IPS-11a (cell line): ENCODE results near the gene PLEKHA7.
"Not testable (repeated sequence)": the region's sequence is repeated elsewhere in the genome, so short reads cannot be mapped to it uniquely, and the experiment has no call there.

Source experiments
- H3K4me3 ChIP-seq: one replicate; pipeline ENCODE4 v1.5.1; 2013; ENCODE audit warnings: low read depth, low read length, control low read depth

PLEKHA7 gene

GRCh38 chr11:16918543-16919182 is 95.6 kb downstream of the PLEKHA7 start:
- not testable (repeated sequence) for H3K4me3 ChIP-seq

DNA sequence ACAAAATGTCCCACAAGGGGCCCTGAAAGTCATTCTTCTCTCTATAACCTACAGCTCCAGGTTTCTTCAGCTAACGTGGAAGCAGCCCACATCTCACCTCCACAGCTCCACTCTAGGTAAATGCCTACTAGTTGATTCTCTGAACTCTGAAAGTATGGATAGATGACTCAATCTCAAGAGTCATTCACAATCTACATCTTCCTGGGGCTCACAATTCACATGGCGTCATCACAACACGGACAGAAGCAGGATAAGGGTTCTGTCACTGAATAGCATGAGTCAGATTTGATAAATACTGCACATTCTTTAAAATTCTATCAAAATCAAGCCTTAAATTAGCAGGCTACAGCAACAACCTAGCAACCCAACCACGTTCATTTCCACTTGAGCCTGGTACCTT is 96.3 kb downstream of the PLEKHA7 start:
- H3K4me3 ChIP-seq: no peak overlapping the region

DNA sequence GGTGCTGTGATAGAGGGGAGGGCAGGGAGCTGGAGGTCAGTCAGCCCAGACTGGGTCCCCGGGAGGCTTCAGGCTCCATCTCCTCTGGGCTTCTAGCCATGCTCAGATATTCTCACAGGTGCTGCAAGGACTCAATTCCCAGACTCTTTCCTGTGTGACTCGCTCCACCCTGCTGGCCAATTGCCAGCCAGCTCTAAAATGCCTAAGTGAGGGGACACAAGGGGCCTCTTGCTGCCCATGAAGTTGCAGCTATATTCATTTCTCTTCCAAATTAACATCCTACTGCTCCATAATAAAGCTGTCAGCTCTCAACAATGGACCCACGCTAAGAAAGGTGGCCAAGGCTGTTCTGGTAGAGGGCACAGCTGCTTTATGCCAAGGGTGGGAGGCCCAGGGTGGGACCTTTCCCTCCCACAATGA is 101.5 kb downstream of the PLEKHA7 start:
- H3K4me3 ChIP-seq: no peak overlapping the region

DNA sequence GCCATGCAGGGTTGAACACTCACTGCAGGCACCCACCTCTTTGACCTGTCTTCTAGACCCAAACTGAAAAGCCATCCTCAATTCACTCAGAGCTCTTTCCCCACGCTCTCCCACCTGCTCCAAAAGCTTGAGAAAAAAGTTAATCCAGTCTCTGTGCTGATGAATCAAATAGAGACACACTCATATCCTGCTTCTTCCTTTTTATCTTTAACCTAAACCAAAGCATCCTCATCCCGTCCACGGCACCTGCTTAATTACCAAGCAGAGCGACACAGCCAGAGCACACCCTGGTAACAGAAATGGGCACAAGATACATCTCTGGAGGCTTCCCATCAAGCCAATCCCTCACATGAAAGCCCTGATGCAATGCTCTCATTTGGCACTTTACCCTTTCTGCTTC is 102.6 kb downstream of the PLEKHA7 start:
- no peak overlapping the region for H3K4me3 ChIP-seq

DNA sequence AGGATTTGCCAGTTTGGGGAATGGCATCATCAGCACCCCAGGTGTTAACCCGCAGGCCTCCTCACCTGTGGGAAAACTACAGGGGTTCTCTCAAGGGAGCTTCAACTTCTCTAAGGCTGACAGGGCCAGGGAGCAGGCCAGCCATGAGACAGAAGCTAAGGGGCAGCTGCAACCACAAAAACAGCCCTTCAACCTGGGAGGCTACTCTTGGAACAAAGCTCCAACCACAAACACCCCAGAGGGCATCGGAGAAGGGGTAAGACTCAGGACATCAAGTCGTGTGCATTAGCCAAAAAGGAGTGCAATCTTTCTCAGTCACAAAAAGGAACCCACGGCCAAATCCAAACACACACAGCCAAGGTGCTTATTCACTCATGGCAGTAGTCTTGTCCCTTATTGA is 103.0 kb downstream of the PLEKHA7 start:
- H3K4me3 ChIP-seq: no peak overlapping the region

DNA sequence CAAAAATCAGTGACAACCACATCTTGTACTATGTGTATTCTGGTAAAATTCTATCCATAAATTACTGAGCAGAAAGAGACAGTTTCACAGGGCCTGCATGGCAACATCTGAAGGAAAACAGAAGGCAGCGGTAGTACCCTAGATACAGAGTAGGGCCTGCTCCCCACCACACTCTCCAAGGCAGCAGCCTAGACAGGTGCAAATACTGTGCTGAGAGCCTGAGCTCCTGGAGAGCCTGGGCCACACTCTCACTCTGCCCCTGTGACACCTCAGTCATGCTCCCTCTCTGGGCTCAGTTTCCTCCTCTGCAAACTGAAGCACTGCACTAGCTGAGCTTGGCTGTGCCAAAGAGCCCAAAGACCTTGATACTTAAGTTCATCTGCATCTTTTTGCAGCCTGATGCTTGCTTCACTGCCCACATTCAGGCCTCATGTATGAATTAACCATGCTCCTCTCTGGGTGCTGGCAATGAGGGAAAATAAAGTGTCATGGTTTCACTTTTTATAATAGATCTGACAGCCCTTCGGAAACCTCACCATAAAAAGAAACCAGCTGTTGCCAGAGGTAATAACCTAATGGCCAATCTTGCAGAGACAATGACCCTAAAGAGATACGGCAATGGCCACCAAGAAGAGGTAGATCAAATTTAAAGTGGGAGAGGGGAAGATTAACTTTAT is 104.7 kb downstream of the PLEKHA7 start:
- H3K4me3 ChIP-seq: no peak overlapping the region

DNA sequence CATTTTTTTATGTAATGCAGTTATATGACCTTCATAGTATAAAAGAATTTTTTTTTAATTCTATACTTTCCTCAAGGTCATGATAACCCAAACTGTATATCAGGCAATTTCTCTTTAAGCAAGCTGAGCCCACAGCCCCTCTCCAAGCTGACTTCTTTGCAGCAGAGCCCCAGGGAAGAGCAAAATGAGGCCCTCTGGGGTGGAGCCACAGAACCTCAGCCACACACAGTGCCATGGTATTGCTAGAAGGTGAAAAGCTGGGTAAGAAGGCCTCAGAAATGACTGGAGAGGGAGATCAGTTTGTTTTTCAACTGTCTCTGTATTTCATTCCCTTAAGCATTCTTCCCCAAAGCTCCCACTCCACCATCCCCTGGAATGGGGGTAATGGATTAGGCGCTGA is 108.8 kb downstream of the PLEKHA7 start:
- H3K4me3 ChIP-seq: no peak overlapping the region

- not testable (repeated sequence) for H3K4me3 ChIP-seq
These were observed 109.5 kb downstream of the PLEKHA7 start for GRCh38 chr11:16904761-16905160.

DNA sequence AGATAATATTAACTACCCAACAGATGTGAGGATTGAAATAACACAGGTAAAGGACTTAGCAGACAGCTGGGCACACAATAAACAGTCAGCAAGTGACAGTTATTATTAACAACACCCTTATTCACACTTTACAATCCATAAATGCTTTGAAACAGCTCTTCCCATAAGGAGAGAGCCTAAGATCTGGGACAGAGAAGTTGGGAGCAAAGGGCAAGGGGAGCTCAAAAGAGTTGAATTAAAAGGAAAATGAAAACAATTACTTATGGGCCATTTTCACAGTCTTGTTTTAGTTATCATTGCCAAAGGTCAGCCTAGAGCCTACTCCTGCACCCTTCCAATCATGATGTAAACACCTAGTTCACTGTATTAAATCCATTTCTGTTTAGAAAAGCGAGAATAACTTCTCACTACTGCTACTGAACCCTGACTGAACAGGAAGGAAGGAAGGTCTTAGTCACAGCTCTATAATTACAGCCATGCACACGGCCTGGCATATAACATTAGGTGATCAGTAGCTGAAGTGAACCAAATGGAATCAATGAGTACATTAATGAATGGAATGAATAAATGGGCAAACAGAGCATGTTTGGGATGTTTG is 111.3 kb downstream of the PLEKHA7 start:
- H3K4me3 ChIP-seq: no peak overlapping the region

DNA sequence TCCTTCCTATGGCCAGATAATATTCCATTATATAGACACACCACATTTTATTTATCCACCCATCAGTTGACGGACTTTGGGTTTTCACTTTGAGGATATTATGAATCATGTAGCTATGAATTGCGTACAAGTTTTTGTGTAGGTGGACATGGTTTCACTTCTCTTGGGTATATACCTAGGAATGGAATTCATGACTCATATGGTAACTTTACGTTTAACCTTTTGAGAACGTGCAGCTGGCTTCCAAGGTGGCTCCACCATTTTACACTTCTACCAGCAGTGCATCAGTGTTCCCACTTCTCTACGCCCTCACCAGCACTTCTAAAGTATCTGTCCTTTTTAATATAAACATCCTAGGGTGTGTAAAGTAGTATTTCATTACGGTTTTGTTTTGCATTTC is 112.0 kb downstream of the PLEKHA7 start:
- no peak overlapping the region for H3K4me3 ChIP-seq

- no peak overlapping the region for H3K4me3 ChIP-seq
These were observed 113.7 kb downstream of the PLEKHA7 start for GRCh38 chr11:16900491-16900890.

GRCh38 chr11:16899708-16900303 is 114.4 kb downstream of the PLEKHA7 start:
- no peak overlapping the region for H3K4me3 ChIP-seq

DNA sequence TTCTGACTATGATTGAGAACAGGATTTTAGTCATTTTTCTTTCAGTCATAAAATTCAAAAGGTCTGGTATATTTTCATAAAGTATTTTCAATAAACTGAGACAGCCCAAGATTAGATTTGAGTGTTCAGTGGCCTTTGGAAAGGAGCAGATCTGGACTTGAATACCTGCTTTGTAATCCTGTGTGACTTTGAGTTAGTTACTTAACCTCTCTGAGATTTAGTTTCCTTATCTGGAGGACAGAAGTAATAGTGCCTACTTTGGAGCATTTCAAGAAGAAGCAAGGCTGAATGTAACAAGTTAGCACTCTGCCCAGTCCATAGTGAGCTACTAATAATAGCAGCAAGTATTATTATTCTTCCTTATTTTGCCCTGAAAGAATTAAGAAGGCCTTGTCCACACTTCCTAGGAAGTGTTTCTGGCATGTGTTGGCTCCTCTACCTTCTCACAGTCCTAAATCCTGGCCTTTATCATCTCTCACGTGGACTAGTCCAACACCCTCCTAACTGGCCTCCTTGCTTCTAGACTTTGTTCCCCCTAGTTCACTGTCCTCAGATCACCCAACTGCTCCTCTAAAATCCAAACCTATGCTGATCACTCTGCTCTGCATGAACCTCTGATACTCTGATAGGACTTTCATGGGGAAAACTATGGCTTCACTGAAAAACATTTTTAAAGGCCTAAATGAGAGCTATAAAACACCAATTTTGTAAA is 115.8 kb downstream of the PLEKHA7 start:
- H3K4me3 ChIP-seq: no peak overlapping the region

- H3K4me3 ChIP-seq: no peak overlapping the region
These were observed 116.6 kb downstream of the PLEKHA7 start for GRCh38 chr11:16897470-16898061.

- no peak overlapping the region for H3K4me3 ChIP-seq
These were observed 117.3 kb downstream of the PLEKHA7 start for GRCh38 chr11:16896729-16897469.

DNA sequence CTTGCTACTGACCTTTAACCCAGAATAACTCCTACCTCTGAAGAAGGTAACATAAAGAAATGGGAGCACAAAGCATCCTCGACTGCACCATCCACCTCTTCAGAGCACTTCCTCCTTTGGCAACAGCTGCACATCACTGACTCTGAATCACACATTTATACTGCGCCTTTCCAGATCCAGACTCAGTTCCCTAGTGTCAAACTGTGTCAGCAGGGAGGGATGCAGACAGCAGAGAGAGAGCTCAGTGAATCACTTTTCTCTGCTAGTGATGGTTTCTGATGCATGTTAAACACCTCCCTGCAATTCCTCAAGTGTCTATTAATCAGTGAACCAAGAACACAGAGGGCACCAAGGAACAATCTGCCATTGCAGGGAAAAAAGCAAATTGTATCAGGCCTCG is 118.9 kb downstream of the PLEKHA7 start:
- no peak overlapping the region for H3K4me3 ChIP-seq

DNA sequence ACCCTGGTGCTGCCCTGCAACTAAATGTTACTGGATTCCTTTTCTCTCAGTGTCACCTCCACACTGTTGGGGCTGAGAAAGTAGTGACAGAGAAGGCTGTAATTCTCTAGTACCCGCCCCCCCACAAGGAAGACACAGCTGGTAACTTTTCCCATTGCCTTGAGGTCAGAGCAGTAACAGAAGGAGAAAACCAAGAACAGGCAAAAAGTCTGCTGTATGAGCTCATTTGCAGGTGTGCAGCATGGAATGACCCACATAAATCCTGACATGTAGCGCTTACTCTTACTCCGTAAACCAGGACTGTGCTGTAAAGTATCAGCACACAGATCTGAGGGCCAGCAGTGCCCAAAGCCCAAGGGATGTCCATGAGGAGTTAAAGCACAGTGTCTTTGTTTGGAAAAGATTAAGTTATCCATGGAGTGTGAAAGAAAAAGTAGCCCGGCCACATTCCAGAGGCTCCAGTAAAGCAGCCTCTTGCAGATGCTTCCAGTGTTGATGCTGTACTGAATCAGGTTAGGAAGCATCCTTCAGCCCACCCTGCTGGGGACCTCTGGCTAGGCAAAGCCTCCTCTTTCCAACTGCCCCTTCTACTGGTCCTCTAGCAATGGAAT is 120.7 kb downstream of the PLEKHA7 start:
- no peak overlapping the region for H3K4me3 ChIP-seq

GRCh38 chr11:16891964-16892363 is 122.2 kb downstream of the PLEKHA7 start:
- no peak overlapping the region for H3K4me3 ChIP-seq

DNA sequence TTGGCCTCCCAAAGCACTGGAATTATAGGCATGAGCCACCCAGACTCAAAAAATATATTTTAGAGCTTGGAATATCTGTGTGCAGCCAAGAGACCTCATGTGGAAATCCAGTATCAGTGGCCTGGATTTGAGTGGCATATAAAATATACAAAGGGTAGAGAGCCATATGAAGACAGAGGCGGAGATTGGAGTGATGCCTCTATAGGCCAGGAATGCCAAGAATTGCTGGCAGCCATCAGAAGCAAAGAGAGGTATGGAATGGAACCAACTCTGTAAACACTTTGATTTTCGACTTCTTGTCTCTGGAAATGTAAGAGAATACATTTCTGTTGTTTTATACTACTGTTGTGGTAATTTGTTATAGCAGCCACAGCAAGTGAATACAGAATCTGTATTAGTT is 123.0 kb downstream of the PLEKHA7 start:
- no peak overlapping the region for H3K4me3 ChIP-seq

- no peak overlapping the region for H3K4me3 ChIP-seq
These were observed 123.8 kb downstream of the PLEKHA7 start for GRCh38 chr11:16890442-16890841.
